GM12873 (cell line): ENCODE results near the gene MAGI1.

Source experiments
- TF ChIP-seq, protein P1 (sequence below): IDR thresholded peaks from 2 replicates; pipeline ENCODE4 v1.5.1; 2012; ENCODE audit warnings: low read depth, mild to moderate bottlenecking, moderate library complexity, low read length, control low read depth; ENCODE audit not compliant: insufficient read depth; ENCODE audit errors: missing control alignments

The MAGI1 gene

DNA sequence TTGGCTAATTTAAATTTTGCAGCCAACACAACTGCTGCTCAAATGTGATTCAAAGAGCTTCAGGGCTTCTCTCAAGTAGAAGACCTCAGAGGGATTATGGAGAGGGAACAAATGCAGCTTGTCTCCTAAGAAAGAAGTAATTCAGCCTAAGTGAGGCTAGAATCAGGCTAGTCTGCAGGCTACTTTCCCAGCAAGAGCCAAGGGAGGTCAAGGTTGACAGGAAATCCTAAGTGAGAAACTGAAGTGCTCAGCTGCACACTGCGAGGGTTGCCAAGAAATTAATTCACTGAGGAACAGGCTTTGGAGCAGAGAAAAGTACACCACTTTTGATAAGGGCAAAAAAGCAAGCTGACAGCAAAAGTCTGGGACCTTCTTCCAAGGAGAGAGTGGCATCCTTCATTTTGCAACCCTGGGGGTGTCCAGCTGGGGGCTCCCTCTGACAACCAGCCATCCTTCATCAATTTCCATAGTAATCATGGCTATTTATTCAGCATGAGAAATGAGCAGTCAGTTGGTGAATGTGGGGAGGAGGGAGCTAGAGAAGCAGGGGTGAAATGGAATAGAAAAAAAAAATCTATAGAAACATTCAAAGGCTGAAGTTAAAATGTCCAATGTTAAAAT lies 704.6 kb downstream of the MAGI1 start:
- TF ChIP-seq, protein P1, sequence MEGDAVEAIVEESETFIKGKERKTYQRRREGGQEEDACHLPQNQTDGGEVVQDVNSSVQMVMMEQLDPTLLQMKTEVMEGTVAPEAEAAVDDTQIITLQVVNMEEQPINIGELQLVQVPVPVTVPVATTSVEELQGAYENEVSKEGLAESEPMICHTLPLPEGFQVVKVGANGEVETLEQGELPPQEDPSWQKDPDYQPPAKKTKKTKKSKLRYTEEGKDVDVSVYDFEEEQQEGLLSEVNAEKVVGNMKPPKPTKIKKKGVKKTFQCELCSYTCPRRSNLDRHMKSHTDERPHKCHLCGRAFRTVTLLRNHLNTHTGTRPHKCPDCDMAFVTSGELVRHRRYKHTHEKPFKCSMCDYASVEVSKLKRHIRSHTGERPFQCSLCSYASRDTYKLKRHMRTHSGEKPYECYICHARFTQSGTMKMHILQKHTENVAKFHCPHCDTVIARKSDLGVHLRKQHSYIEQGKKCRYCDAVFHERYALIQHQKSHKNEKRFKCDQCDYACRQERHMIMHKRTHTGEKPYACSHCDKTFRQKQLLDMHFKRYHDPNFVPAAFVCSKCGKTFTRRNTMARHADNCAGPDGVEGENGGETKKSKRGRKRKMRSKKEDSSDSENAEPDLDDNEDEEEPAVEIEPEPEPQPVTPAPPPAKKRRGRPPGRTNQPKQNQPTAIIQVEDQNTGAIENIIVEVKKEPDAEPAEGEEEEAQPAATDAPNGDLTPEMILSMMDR = no peak

DNA sequence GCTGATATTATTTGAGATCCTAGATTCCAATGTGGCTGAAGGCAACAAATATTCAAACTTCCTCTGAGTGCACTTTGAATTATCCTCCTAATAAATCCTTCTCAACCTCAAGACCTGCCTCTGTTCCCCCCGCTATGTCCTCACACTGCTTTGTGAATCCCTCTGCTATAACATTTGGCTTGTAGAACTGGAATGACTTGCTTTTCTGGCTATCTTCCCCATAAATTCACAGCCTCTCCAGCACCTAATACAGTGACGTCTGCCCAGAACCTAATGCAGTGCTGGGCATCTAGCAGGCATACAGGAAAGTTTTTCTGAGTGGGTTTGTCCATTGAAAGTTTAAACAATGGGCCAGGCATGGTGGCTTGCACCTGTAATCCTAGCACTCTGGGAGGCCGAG lies 707.0 kb downstream of the MAGI1 start:
- TF ChIP-seq, protein P1 = no peak

DNA sequence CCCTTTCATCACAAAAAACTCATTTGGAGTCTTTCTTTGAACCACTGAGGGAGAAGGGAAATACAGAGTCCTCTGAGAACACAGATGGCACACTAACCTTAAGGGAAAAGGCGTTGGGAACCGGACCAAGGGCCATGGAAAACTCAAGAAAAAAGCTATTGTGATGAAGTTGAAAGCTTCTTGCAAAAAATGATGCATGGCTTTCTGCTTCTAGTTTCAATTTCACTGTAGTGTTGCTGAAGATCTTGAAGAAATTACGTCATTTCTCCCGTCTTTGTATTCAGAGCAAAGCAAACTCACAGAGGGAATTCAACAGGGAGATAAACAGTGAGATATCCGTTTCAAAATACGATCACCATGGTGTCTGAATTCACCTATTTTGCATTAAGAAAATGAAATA lies 708.6 kb downstream of the MAGI1 start:
- TF ChIP-seq, protein P1 = no peak

DNA sequence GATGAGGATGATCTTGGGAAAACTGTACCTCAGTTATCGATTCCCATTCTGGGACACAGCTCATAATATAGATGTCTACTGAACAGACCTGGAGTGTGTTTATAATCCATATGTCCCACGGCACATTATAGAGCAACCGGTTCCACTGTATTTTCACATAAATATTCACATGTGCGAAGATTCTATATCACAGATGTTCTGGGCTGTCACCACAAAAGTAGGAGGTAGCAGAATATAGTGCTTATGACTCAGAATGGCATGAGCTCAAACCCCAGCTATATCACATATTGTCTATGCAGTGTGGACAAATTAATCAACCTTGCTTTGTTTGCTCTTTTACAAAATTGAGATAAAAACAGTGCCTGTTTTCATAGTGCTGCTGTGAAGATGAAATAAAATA lies 710.6 kb downstream of the MAGI1 start:
- TF ChIP-seq, protein P1 = no peak

DNA sequence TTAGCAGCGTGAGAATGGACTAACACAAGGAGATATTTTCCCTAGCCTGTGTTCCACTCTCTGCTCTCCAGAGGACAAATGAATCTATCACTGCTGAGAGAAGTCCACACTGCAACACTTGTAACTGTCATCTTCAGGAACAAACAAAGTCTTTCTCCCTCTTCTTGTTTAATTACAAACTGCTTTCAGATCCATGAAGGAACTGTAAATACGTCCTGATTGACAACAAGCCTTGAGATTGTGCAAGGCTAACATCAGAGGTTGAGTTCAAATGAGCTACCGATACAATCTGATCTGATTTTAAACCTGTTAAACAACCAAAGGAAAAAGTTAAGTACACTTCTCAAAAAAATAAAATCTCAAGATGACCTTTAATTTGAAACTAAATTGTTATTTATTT lies 712.1 kb downstream of the MAGI1 start:
- TF ChIP-seq, protein P1 = no peak

DNA sequence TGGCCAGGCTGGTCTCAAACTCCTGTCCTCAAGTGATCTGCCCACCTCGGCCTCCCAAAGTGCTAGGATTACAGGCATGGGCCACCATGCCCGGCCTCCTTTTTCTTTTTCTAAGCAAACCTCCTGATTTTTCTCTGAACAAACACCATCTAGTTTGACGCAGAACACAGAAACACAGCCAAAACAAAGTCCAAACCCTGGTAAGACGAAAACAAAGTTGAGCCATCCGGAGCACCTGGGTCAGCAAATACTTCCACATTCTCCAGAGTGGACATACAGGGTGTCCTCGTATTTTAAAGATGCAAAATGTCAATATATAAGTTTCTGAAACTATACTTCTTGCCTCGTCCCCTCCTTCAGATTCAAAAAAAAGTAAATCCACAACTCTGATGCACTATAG lies 715.8 kb downstream of the MAGI1 start:
- TF ChIP-seq, protein P1 = no peak

DNA sequence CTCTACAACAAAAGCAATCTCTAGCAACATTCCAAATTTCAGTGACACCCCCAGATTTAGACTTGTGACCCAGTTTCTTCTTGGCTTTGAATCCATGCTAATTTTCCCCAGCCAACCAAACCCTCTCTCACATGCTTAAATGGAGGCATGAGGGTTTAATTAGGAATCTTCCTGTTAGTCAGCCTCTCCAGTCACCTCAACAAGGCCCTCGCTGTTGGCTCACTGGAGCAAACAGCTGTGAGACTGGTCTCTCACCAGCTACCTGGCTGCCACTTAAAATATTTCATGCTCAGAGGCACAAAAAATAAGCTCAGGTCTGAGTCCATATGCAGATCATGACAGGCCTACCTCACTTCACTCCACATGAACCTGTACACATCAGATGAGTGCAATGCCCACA lies 720.5 kb downstream of the MAGI1 start:
- TF ChIP-seq, protein P1 = no peak

DNA sequence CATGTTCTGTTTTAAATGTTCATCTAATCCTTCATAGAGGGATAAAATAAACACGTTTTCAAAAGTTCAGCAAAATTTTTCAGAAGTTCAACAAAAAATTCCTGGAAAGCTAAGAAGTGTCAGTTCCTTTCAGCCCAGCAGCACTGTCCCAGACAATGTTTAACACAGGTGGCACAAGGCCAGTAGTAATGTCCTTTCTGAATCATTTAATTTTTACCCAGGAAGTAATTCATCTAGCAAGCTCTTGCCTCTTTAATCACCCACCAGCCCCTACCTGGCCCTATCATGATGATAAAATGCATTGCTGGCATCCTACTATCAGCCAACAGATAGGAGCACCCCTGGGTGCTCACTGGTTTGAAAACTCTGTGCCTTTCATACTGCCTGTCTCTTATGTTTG lies 723.8 kb downstream of the MAGI1 start:
- TF ChIP-seq, protein P1 = no peak
